Activated CD8-positive, alpha-beta memory T cell treated with anti-CD3 and anti-CD28 coated beads, Interleukin-2, amount 50 U/mL, for 24 hours (primary cell): ENCODE measurements around the gene CTSH.
"Not testable (repeated sequence)": the region's sequence is repeated elsewhere in the genome, so short reads cannot be mapped to it uniquely, and the experiment has no call there.

Experiments
- DNase-seq: peaks from one replicate; pipeline ENCODE4 v3.0.0-alpha.2; 2020; ENCODE audit errors: extremely low read depth

The CTSH gene

DNA sequence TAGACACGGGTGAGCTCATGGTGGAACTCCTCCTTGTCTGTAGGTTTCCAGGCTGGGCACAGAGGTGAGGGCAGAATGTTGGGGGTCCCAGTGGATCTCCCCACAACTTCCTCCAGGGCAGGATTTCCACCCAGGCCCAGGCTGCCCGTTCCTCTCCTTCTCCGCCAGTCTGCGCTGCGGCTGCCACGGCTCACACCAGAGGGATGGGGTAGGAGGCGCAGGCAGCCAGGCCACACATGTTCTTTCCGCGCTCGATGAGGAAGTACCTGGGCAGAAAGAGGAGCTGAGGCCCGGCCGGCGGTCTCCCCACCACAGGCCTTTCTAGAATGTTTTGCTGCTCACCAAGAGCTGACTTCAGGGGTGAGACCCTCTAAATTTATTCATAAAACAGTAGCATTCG lies 22.9 kb downstream of the CTSH start:
- DNase-seq = no peak

DNA sequence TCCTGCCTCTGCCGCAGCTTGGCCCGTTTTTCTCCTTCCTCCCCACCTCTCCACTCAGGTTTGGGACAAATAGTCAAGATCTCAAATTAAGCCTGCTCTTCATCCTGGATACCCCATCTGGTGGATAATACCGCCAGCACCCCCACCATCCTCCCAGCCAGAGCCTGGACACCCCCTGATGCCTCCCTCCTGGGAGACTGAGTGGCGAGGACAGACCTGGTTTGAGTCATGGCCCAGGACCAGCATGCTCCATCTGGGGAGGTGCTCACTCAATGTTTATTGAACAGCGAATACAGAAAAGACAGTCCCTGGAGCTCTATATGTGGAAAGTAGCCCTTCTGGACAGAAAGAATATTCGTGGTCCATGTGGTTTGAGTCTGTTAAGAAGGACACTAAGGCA lies 23.3 kb downstream of the CTSH start:
- DNase-seq = no peak

DNA sequence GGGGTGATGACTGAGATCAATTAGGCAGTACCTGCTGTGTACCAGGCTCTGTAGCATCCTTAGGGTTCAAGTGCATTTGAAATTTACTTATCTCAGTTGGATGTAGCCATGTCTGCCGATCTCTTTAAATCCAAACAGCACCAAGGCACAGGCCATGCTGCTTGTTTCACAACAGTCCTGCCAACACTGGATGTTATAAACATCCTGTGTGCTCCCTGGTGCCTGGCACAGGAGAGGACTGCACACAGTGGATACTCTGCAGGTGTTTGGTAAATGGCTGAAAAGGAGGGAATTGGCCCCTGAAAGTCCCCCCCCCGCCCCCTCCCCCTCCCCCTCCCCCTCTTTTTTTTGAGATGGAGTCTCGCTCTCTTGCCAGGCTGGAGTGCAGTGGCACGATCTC lies 27.0 kb downstream of the CTSH start:
- DNase-seq = no peak

DNA sequence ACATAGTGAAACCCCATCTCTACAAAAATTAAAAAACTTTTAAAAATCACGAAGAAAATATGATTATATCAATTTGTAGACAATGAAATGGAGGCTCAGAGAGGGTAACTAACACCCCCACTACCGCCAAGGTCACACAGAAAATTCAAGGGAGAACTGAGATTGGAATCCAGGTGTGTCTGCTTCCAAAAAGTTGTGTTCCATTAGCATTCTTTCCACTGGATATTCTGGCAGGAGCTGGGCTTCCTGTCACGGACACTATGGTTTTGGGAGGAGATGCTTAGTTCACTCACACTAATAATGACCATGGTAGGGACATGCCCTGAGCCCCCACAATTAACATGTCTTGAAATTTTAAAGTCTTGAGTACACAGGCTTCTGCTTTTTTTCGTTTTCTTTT lies 28.8 kb downstream of the CTSH start:
- no peak for DNase-seq

DNA sequence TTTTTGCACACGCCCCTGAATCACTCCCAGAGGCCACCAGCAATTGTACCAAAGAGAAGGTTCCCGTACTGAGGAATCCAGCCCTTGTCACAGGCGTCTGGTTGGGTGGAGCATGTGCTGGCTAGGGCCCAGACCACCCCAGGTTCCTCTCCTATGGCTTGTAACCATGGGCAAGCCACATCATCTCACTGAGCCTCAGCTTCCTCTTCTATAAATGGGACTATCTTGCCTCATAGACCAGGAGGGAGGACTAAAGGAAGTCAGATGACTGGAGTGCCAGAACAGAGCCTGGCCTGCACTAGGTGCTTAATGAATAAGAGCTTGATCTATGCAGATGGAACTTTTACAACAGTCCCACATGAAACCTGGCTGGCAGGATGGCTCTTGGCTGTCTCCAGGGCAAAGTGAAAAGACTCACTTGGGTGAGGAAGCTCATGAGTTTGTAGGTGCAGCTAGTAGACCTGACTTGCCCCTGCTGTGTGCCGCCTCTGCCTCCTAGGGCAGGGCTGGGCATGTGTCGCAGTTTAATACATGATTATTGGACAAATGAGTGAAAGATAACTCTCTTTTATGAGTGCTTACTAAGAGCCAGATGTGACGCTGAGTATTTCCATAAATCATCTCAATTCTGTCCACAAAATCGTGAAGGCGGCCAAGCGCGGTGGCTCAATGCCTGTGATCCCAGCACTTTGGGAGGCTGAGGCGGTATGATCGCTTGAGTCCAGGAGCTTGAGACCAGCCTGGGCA lies 29.3 kb downstream of the CTSH start:
- no peak for DNase-seq

DNA sequence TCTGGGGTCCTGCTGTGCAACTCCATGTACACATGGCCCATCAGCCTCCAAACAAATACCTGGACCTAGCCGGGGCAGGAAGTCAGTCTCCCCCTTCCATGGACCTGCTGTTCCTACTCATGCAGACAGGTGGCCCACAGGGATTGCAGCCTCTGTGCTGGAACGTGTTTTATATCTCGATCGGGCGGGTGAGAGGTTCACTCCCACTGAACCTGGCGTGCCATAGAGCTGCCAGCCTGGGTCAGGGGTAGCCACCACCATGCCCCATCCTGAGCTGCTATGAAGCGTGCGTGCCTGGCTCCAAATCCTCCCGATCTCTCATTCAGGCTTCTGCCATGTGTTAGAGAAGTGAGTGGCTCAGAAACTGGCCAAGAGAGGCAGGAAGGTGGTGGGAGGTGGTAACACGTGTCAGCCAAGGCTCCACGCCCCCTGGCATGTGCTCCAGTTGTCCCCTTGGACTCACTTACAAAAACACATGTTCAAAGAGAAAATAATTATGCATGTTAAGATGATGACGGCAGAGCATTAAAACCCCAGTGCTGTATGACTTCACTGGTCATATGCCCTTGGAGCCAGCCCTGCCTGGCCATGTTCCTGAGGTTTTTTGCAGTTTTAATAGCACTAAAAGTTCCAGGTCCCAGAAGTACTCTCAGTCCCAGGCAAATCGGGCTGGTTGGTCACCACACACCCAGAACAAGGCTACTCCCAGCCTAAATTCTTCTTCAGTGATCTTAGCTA lies 30.6 kb downstream of the CTSH start:
- no peak for DNase-seq

DNA sequence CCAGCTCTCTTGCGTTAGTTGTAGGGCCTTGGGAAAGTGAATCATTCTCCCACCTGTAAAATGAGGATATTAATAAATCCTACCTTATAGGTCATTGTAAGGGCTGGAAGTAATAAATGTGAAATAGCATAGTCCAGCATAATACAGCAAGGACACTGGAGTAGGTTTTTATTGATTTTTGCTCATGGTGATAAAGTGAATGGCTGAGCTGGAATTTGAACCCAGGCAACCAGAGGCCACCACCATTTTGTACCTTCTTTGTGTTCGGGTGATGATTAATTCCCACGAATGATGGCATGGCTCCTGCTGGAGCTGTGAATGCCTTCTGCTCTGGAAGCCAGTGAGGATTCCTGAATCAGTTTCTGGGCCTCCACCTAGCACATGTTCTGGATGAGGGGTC lies 31.8 kb downstream of the CTSH start:
- no peak for DNase-seq

DNA sequence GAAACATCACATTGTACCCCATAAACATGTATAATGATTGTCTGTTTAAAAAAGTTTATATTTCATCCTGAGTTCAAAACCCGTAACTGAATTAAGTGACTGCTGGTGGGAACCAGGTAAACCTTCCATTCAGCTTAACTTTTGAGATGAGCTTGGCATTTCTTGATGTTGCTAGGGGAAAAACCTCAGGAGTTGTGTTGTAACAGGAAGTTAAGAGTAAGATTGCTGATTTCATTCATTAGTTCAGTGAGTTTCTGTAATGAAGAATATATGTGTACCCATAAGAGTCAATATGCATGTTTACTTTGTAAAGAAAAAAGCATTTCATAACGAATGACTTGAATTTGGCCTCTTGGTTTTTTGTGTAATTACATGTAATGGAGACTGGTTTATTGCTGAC lies 32.5 kb downstream of the CTSH start:
- no peak for DNase-seq

DNA sequence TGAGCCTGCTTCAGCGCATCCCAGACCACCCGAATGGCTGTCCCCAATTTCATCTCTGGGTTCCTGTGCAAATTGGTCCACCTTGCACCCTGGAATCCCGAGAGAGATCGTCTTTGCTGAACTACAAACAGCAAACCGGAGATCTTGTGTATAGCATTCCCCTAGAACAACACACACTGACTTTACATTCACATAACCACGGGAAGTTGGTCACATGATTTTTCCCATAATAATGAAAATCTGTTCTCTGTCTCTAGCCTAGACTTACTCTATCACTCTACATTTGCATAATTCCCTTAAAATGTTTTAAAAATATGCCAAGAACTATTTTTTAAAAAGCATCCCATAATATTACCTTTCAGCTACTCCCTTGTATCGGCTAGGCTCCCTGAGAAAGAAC lies 34.6 kb downstream of the CTSH start:
- no peak for DNase-seq

DNA sequence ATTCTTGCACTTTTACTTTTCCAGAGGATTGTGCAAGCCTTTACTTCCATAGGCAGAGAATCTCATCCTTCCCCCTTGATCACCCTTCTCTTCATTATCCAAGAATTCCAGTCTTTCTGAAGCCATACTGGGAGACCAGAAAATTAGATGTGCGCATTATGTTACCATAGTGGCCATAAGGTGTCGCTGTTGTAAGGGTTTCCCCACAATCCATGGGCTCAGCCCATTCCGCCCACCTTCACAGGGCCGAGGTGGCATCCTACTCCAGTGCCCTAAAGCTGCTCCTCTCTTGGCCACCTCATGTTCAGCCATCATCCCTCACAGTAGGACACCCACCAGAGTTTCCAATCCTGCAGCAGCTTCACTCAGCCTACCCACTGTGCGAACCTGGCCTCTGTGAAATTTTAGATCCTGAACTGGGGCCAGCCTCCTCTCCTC lies 35.0 kb downstream of the CTSH start:
- no peak for DNase-seq

DNA sequence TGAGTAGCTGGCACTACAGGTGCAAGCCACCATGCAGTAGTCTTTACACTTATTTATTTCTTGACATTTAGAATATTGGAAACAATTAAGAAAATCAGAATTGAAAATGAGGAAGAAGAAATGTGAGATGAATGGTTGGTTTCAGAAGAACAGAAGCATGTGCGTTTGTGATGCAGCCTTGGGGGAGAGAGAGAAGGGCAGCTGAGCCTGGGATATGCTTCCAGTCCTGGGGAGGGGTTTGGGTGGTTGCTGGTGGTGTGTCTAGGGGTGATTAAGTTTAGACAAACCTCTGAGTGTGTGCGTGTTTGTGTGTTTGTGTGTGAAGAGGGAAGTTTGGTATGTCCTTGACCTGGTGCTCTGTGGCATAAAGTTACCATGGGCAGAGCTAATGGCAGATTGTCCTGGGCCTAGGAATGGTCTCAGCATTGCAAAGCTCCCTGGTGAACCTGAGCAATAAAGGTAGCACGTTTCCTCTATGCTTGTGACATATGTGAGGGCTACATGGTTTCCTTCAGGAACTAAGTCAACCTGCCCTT lies 35.6 kb downstream of the CTSH start:
- DNase-seq = no peak

DNA sequence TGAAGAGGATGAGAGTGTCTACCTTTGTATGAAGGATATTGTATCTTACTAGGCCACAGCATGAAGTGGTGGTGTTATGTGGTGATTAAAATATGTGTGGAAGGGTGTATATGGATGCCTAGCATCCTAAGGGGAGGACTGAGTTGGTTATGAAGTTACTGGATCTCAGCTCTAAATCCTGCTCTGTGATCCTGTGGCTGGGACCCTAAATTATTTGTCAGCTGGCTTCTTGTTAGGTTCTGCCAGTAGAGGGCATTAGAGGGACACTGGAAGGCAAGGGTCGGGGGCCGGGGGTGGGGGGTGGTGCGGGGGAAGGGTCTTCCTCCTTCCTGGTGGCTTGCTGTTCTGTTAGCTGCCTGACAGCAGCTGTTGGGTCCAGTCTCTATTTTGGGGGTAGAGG lies 37.3 kb downstream of the CTSH start:
- no peak for DNase-seq

DNA sequence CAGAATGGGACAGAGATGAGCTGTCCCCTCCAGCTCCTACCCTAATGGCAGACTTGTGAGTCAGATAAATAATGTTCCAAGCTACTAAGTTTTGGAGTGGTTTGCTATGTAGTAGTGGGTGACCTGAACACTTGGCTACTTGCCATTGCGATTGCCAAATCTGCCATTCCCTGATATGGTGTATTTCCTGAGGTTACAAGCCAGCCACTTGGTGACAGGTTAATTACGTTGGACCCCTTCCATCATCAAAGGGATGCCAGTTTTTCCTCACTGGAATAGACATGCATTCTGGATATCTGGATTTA lies 38.6 kb downstream of the CTSH start:
- no peak for DNase-seq

DNA sequence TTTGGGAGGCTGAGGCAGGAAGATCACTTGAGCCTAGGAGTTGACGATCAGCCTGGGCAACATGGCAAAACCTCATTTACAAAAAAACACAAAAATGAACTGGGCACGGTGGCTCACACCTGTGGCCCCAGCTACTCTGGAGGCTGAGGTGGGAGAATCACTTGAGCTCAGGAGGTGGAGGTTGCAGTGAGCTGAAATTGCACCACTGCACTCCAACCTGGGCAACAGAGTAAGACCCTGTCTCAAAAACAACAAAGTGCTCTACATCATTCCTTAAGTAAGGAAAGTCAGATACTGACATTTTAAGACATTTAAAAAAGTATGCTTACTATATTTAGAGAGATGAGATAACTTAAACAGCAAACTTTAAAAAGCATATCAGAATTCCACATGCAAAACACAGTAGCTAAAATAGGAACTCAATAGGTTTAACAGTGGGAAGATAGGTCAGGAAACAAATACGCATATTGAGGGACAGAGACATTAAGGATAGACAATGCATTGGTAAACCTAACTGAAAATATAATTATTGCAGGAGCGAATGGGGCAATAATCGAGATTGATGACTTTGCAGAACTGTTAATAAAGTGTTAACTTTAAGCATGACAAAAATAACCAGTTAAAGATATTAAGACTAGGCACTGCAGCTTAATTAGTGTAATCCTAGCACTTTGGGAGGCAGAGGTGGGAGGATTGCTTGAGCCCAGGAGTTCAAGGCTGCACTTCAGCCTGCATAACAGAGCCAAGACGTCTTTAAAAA lies 40.1 kb downstream of the CTSH start:
- no peak for DNase-seq

DNA sequence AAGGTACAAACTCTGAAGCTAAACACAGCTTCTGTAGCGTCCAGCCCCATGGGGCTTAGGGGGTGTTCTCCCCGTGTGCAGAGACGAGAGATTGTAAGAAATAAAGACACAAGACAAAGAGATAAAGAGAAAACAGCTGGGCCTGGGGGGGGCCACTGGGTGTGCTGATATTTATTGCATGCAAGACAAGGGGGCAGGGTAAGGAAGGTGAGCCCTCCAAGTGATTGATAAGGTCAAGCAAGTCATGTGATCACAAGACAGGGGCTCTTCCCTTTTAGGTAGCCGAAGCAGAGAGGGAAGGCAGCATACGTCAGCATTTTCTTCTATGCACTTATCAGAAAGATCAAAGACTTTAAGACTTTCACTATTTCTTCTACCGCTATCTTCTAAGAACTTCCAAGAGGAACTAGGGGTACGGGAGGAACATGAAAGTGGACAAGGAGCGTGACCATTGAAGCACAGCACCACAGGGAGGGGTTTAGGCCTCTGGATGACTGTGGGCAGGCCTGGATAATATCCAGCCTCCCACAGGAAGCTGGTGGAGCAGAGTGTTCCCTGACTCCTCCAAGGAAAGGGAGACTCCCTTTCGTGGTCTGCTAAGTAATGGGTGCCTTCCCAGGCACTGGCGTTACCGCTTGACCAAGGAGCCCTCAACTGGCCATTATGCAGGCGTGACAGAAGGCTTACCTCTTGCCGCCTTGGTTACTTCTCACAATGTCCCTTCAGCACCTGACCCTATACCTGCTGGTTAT lies 42.4 kb downstream of the CTSH start:
- not testable (repeated sequence) for DNase-seq

DNA sequence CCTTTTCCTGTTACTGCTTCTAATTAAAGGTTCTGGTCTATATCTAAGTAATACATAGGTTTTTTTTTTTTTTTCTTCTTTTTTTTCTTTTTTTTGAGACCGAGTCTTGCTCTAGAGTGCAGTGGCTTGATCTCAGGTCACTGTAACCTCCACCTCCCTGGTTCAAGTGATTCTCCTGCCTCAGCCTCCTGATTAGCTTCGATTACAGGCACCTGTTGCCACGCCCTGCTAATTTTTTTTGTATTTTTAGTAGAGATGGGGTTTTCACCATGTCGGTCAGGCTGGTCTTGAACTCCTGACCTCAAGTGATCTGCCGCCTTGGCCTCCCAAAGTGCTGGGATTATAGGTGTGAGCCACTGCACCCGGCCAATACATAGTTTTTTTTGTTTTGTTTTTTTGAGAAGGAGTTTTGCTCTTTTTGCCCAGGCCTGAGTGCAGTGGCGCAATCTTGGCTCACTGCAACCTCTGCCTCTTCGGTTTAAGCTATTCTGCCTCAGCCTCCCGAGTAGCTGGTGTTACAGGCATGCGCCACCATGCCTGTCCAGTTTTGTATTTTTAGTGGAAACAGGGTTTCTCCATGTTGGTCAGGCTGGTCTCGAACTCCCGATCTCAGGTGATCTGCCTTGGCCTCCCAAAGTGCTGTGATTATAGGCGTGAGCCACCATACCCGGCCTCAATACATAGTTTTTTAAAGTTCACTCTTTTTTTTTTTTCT lies 43.9 kb downstream of the CTSH start:
- not testable (repeated sequence) for DNase-seq

DNA sequence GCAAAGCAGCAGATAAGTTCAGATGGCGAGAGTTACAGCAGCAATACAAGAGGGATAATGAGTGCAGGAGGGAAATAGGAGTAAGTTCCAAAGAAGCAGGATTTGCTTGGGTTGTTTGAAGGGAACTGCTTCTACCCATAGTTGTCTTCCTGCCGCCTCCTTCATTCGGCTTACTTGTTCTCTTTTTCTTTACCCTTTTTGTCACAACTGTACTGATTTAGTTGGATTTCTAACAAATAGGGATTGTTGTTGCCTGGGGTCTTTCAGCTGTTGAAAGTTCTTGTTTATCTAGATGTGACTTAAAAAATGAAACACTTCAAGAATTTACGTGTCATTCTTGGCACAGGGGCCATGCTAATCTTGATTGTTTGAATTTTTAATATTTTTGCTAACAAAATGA lies 46.3 kb downstream of the CTSH start:
- DNase-seq = no peak

DNA sequence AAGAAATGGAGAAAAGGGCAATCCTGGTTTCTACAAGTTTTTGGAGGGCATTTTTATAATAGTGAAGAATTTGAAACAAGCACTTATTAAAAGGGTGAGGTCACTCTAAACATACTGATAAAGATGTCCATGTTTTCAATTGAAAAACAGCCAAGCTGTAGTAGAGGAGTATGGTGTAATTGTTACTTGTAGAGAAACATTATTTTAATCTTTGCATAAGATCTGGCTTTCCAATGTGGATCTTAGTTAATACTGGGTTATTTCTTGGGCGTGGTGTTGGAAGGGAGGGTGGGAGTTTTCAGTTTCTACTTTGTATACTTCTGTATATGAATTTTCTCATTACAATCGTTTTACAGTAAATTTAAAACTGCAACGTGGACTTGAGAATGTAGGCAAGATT lies 49.4 kb downstream of the CTSH start:
- no peak for DNase-seq

DNA sequence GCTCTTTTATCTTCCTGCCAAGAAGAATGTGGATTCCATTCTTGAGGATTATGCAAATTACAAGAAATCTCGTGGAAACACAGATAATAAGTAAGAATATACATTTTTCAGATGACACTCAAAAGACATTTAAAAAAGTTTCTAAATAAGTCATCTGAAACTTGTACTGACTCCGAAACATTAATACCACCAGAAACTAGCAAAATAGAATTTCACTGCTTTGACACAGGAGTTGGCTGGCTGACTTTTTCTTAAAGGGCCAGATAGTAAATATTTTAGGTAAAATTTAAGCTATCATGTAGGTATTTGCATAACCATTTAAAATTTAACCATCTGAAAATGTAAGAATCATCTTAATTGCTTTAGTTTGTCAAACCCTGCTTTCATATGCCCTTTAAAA lies 51.3 kb downstream of the CTSH start:
- no peak for DNase-seq

DNA sequence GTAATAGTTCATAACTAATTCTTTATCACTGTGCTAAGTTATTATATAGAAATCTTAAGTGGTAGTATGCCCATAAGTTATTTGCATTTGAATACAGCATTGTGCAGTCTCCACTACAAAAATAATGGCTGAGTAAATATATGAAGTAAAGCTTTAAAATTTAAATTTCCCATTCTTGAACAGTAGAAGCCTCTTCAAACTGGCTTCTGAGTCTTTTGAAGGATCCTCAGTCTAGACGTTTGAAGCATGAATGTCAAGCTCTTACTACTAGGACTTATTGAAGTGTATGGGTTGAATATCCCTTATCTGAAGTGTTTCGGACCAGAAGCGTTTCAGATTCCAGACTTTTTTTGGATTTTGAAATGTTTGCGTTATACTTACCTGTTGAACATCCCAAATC lies 55.8 kb downstream of the CTSH start:
- DNase-seq = no peak

DNA sequence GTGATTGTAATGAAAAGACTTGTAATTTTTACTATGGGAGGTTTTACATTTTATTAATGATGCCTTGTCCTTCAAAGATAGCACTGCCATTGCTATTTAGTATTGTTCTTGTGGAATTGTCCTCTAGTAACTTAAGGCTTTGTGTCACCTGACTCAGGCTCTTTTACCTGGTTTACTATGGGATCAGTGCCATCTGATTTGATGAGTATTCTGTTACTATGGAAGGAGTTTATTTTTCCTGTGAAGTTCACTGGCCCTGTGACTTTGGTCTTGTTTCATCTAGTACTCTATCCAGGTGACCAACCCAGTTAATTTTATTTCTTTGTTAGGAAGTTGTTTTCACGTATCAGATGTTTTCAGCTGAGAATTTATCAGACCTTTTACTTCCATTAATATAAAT lies 63.2 kb downstream of the CTSH start:
- no peak for DNase-seq
